ENCODE measurements around the gene TAL1.
A peak's percentile ranks its signal among the peaks of the same experiment; 100 is the strongest.
"Not testable (repeated sequence)": the region's sequence is repeated elsewhere in the genome, so short reads cannot be mapped to it uniquely, and the experiment has no call there.

Gene TAL1

DNA sequence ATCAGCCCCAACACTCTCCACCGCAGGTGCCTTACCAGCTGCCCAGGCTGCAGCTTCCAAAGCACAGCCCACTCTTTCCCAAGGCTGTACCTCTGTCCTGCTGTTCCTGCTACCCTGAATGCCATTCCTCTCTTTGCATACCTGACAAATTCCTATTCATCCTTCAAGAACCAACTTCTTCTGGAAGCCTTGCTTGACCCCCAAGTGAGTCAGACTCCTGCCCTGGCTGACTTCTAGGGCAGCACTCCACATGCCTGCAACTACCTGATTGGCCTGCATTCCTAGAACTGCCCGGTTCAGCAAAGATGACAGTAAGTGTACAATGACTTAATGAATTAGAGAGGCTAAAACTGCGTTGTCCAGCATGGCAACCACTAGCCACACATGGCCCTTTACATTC lies 21.4 kb downstream of the TAL1 start:
- DNase-seq = no peak

- DNase-seq = no peak
Measured at GRCh38 chr1:47209725-47210325, 22.2 kb downstream of the TAL1 start.

GRCh38 chr1:47209091-47209490 lies 22.9 kb downstream of the TAL1 start:
- DNase-seq = no peak

- DNase-seq = no peak
Measured at GRCh38 chr1:47208374-47208850, 23.6 kb downstream of the TAL1 start.

GRCh38 chr1:47207803-47208373 lies 24.1 kb downstream of the TAL1 start:
- no peak for DNase-seq

GRCh38 chr1:47205918-47206317 lies 26.1 kb downstream of the TAL1 start:
- DNase-seq = no peak

DNA sequence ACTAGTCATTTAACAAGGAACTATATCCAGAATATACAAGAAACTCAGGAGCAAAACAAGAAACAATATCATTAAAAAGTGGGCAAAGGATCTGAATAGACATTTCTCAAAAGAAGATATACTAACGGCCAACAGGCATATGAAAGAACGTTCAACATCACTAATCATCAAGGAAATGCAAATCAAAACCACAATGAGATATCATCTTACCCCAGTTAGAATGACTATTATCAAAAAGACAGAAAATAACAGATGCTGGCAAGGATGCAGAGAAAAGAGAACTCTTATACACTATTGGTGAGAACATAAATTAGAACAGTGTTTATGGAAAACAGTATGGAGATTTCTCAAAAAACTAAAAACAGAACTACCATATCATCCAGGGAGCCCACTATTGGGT lies 28.5 kb downstream of the TAL1 start:
- not testable (repeated sequence) for DNase-seq

GRCh38 chr1:47201179-47201578 lies 30.8 kb downstream of the TAL1 start:
- no peak for DNase-seq

GRCh38 chr1:47198214-47198613 lies 33.8 kb downstream of the TAL1 start:
- no peak for DNase-seq

GRCh38 chr1:47196622-47197021 lies 35.4 kb downstream of the TAL1 start:
- no peak for DNase-seq

DNA sequence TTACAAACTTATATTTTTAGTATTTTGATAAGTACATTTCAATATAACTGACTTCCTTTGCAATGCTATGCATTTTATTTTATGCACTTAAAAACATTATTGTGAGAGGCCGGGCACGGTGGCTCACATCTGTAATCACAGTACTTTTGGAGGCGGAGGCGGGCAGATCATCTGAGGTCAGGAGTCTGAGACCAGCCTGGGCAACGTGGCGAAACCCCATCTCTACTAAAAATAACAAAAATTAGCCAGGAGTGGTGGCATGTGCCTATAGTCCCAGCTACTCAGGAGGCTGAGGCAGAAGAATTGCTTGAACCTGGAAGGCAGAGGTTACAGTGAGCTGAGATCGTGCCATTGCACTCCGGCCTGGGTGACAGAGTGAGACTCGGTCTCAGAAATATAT lies 36.0 kb downstream of the TAL1 start:
- DNase-seq = not testable (repeated sequence)

DNA sequence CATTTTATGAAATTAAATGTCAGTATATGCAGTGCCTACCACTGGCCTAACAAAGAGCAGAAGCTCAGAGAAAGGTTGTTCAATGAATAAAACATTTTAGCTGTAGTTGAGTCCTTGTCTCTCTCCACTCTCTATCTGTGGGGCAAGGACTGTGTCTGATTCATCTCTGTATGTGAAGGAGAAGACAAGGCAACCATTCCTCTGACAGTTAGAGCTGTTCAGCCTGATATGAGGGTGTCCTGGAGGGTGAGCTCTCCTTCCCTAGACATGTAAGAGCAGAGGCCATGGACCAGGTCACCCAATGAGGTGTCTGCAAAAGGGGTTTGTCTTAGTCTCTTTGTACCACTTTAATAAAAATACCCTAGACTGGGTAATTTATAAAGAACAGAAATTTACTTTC lies 37.7 kb downstream of the TAL1 start:
- no peak for DNase-seq

DNA sequence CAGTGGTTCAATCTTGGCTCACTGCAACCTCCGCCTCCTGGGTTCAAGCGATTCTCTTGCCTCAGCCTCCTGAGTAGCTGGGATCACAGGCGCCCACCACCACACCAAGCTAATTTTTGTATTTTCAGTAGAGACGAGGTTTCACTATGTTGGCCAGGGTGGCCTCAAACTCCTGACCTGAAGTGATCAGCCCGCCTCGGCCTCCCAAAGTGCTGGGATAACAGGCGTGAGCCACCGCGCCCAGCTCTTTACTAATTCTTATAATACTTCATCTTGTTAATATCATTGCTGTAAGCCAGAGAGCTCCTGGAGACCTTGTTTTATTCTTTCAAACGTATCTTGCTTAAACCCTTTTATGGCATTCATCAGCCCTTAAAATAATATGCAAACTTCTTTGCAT lies 38.5 kb downstream of the TAL1 start:
- DNase-seq = not testable (repeated sequence)

DNA sequence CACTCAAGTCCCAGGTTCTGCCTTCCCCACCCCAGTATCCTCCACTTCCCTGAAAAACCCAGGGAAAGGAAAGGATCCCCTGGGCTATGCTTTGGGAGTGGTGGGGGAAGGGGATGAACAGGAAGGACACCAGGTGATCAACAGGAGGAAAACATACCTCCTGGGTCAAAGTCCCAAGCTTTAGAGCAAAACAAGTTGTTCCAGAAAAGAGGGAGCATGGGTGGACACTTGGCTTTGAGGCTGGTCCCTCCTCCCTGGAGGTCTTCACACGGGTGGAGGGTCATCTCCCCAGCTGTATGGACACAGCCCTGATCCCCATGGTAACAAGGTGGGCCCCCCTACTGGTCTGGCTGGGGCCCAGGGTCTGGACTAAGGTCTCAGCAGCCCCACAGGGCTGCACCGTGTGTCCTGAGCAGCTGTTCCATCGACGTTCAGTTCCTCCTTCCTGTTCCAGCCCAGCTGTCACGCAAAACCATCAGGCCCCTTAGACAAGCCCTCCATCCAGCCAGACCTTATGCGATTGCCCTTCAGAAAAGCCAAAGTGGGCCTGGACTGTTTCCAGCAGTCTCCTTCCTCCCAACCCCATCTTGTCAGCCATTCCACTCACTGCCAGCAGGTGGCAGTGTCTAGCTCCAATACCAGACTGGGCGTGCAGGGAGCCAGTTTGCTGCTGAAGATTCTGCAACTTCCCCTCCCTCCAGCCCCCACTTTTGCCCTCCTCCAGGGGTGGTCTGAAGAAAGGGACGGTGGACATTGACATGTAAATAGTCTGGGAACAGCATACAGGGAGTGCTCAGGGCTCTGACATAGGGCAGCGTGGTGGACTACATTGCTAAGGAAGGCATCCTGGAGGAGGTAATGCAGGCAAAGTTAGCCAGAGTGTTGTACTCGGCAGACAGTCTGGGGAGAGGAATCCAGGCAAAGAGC lies 39.3 kb downstream of the TAL1 start:
- peak; percentile 29 for DNase-seq

DNA sequence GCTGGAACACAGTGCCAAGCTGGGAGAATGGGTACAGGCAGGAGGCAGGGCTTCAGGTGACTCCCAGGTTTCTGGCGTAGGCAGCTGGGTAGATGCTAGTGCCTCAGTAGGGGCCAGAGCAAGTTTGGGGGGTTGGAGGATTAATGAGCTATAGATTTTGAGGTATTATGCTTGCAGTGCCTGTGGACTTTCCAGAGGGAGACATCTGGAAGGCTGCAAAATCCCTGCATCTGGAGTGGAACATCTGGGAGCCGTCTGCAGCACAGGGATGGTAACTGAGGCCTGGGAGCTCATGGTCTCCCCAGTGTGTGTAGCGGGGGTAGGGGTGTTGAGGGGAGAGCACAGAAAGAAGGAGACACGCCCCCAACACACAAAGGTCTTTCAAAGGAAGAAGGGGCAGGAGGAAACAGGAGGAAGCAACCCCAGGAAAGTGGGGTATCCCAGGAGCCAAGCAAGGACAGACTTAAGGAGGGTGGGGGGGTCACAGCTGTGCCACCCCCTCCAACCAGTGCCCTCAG lies 40.0 kb downstream of the TAL1 start:
- DNase-seq = no peak

- no peak for DNase-seq
Measured at GRCh38 chr1:47190857-47191256, 41.2 kb downstream of the TAL1 start.

DNA sequence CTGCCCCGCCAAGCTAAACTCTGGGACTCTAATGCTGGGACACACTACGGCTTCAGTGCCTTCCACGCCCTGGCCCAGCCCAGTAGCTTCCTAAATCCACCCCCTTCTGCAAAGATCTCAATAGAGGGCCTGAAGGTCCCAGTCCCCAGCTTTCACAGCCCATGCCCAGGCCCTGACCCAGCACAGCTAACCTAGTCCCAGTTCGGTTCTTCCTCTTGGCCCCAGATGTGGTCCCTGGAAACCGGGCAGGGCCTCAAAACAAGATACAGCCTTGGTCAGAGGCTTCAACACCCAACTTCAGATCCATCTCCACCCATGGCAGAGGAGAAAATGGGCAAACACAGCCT lies 41.5 kb downstream of the TAL1 start:
- no peak for DNase-seq

GRCh38 chr1:47189844-47190508 lies 42.0 kb downstream of the TAL1 start, which contains the start of gene PDZK1IP1:
PDZK1IP1 (minus strand) TSS chr1:47190036; CDS start chr1:47189932, 104 bp downstream.
- no peak for DNase-seq

DNA sequence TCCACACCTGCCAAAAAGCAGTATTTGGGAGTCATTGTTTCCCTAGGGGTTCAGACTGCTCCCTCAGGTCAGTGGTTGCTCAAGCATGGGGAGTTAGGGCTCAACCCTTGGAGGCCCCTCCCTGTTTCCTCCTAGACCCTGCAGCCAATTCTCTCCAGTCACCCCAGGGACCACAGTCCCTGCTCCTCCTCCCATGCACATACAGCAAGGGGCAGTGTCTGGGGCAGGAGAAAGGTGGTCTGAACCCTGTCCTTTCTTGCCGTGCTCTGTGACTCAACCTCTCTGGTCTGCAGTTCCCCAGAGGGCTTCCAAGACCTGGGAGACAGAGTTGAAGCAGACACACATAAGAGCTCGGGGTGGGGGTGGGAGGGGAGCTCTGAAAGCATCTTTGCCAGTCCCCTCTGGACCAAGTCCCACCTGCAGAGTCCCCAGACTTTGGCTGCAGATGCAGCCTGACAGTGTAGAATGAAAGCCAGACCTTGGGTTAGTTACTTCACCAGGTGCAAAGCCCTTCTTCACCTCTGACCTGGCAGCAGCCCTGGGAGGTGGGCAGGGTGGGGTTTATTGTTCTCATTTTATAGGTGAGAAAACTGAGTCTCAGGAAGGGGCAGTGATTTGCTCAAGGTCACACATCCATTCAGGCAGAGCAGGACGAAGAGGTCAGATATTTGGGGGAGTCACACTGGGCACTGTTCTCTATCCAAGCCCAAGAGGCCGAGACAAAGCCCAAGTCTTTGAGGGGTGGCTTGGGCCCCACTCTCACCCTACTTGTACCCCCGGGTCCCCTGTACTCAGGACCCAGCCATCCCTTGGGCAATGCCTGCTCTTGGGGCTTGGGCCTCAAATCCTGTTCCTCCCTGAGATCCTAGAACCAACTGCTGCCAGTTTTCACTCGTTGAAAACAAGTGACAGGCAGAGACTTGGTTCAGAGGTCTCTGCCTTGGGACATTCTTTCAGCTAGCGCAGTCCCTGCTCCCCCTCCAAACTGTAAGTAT lies 42.9 kb downstream of the TAL1 start:
- DNase-seq = no peak

- DNase-seq = no peak
Measured at GRCh38 chr1:47187926-47188250, 44.1 kb downstream of the TAL1 start.

- no peak for DNase-seq
Measured at GRCh38 chr1:47187231-47187925, 44.6 kb downstream of the TAL1 start.
